GM19023 (cell line): Measurements from ENCODE around the gene AIG1.
"Not testable (repeated sequence)": the region's sequence is repeated elsewhere in the genome, so short reads cannot be mapped to it uniquely, and the experiment has no call there.

ENCODE experiments used
- ATAC-seq: cut with Tn5 transposase; IDR thresholded peaks from one replicate; pipeline ENCODE4 v1.9.1; 2021; ENCODE audit warnings: mild to moderate bottlenecking, moderate library complexity; ENCODE audit not compliant: unreplicated experiment

Gene AIG1

GRCh38 chr6:143125864-143126573 lies 65.3 kb downstream of the AIG1 start:
- no peak for ATAC-seq

- no peak for ATAC-seq
Observed at GRCh38 chr6:143126574-143126941, 65.9 kb downstream of the AIG1 start.

- no peak for ATAC-seq
Observed at GRCh38 chr6:143127941-143128680, 67.4 kb downstream of the AIG1 start.

DNA sequence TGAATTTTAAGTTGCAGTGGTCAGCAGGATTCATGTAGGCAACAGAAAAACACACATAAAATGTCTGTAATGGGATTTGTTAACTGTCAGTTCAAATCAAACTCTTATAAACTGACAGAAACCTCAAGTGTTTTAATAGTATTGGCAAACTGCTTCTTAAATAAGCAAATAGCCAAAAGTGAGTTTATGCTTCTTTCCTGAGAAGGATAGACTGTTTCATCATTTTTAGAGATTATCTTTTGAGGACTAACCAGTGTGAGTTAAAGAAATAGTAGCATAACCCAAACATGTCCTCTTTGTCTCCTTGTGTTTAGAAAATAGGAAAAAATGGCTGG lies 68.0 kb downstream of the AIG1 start:
- no peak for ATAC-seq

DNA sequence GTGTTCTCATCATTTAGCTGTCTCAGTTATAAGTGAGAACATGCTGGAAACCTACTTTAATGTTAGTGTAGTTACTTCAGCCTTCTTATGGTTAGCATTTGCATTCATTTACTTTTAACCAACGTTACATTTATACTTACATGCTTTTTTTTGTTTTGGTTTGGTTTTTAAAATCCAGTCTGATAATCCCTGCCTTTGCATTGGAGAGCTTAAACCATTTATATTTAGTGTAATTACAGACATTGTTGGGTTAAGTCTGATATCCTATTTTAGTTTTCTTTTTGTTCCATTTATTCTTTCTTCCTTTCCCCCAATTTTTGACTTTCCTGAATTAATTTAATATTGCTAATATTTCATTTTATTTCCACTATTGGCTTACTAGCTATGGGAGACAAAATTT lies 70.2 kb downstream of the AIG1 start:
- no peak for ATAC-seq

DNA sequence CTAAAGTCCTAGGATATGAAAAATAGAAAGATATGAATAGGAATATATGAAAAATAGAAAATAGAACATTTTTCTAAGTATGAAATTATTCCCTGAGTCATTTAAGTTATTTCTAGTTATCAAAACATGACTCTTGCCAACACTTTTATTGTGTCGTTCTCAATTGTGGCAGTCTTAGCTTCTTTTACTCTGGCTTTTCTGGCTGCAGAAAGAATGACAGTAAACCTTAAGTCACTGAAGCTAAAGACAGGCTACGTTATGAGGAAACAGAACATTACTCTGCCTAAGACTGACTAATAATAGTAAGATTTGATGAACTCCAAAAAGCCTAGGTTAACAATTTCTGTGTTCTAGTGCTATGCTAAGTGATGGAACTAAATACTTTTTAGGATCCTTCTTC lies 74.6 kb downstream of the AIG1 start:
- ATAC-seq, result no peak

GRCh38 chr6:143135797-143136561 lies 75.3 kb downstream of the AIG1 start:
- no peak for ATAC-seq

GRCh38 chr6:143136647-143137046 lies 76.0 kb downstream of the AIG1 start:
- no peak for ATAC-seq

- ATAC-seq, result no peak
Observed at GRCh38 chr6:143139239-143139784, 78.6 kb downstream of the AIG1 start.

GRCh38 chr6:143139884-143140283 lies 79.2 kb downstream of the AIG1 start:
- ATAC-seq, result not testable (repeated sequence)

DNA sequence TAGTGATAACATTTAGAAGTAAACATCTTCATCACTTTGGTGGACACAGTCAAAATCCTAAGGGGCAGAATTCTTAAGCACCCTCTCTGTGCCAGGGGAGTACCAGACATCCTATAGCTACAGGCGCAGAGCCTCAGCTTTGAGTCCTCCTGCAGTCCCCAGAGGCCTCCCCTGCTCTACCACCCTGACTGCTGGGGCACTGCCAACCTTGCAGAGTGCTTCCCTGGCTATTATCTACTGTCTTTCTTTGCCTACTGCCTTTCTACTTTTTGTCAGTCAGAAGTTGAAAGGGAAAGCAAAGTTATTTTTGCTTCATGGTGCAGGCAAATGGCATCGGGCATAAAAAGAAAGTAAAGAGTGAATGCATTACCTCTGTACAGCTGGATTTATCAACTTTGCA lies 80.1 kb downstream of the AIG1 start:
- ATAC-seq, result no peak

- no peak for ATAC-seq
Observed at GRCh38 chr6:143141442-143141841, 80.8 kb downstream of the AIG1 start.

DNA sequence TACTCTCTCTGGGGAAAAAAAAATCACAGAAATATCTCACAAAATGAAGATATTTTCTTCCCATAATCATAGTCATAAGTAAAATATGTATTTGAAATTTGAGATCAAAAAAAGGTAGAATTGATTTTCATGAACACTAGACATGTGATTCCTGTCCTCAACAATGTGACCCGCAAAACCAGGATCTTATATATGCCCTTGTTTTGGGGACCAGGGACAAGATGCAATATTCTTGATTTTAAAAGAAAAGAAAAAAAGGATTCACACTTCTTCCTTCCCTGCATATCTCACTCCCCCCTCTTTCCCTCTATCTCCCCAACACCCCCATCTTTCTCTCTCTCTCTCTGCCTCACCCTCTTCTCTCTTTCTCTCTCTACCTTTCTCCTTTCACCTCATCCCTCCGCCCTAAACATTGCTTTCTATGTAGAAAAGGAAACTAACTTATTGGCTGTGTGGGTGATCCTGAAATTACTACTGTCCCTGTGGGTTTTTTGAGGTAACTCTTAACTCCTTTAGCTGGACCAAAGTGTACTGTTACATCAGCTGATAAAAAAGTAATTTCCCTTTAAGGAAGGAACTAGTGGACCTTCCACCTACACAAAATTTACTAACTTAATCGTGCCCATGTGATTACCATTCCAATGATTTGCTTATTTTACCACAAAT lies 85.6 kb downstream of the AIG1 start:
- ATAC-seq, result no peak

DNA sequence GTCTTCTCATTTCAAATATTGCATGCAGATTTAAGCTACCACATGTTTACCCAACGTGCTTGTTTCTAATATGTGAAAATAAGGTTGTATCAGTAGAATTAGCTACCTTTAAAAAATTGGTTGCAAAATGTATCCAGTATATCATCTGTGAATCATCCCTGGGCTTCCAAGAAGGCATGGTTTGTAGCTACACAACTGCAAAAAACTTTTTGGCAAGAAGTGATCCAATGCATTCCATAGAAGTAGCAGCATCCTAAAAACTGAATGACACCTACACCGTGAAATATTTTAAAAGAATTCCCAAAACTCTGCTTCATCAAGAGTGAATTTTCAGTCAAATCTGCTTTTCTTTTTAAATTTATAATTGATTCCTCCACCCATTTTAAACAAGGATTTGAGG lies 89.1 kb downstream of the AIG1 start:
- ATAC-seq, result no peak

DNA sequence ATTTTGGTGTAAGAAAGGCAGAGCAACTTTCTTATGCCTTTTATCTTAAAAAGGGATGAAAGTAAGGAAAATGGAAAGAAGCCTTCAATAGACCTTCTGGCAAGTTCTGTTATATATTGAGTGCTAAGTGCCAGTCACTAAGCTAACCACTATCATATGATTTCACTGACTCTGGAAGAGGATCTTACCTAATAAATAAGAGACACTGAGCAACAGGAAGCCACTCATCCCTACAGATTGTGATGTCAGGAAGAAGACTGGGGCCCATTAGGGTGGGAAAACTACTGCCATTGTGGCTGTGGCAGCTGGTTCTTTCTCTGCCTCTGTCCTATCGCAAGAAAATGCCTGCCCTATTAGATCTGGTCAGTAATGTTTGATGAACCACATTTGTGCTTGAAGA lies 89.6 kb downstream of the AIG1 start:
- ATAC-seq, result no peak

DNA sequence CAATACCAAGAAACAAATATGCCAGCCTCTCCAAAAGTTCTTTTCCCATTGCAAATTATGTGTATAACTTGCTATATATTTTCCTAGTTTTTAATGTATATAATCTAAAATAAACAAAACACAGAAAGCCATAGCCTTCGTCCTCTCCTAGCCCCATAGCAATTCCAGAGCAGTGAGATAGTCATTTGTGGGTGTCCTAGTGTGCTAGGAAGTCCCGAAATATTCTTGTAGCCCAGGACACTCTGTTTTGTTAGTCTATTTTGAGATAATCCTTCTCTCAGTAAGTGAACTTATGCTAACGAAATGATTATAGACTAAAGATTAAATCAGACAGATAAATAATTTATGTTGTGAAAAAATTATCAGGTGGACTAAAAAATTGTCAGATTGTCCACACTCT lies 90.7 kb downstream of the AIG1 start:
- ATAC-seq, result no peak

- no peak for ATAC-seq
Observed at GRCh38 chr6:143155681-143156080, 95.0 kb downstream of the AIG1 start.

DNA sequence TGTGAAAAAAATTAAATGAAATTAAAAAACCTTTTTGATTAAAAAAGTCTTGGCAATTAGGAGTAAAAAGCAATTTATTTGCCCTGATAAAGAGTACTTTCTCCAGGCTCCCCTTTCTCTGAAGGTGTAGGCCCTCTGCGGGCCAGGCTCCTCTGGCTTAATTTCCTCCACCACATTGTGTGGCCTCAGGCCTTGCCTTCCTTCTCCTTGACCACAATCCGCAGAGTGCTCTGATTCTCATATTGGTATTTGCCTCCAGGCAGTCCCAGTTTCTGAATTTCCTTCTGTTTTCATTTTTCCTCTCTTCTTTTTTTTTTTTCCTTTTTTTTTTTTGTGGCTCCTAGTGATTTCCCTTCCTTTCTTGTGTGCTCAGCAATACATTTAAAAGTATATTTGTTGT lies 96.4 kb downstream of the AIG1 start:
- ATAC-seq, result no peak

DNA sequence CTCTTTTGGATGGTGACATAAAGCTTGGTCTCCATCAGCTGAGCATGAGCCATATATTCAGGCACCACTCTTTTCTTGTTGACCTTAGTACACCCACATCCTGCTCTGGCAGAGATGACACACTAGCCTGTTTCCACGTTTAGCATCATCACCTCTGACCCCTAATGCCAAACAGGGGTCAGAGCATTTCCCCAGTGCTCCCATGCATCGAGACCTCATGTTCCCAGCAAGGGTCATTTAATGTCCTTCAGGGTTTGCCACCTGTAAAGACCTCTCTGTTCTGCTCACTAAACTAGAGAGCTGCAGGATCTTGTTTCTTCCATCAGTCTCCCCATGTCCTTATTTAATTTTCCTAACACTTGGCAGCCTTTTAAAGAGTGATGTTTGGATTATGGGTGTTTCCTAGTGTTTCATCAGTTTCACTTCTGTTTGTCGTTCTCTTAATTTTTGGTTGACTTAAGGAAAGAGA lies 97.5 kb downstream of the AIG1 start:
- no peak for ATAC-seq

DNA sequence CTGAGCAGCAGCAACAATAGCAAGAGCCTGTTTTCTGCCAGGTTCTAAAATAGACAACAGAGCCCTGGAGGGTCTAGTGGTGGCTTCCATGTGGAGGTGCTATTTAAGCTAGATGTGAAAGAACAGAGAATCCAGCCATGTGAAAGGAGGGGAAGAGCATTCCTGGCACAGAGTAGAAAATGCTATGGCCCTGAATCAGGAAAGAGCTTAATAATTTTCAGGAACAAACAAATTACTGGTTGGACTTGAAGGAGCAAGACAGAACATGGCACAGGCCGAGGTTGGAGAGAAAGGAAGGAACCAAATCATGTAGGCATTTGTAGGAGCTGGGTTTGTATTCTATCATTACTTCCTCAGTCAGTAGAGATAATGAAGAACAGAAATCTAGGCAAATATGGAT lies 98.3 kb downstream of the AIG1 start:
- no peak for ATAC-seq

DNA sequence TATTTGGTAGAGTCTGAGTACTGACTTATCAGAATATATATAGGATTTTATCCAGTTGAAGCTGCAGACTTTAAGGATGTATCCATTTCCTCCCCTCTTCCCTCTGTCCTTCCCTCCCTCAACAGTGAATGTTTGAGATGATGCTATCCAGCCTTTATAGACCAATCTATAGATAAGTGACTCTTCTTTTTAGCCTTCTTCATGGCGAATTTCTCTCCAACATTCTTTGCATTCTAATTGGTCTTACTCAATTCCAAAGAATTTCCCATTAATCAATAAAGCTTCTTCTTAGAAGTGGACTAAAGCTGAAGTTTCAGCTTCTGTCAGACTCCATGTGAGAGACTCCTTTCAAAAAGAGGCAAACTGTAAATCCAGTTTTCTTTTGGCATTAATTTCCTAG lies 99.3 kb downstream of the AIG1 start:
- ATAC-seq, result no peak
